Stimulated activated CD8-positive, alpha-beta memory T cell treated with anti-CD3 and anti-CD28 coated beads, Interleukin-7, amount 100 ng/mL, for 4 hours (primary cell): ENCODE data around the gene HNRNPAB.
A peak's percentile ranks its signal among the peaks of the same experiment; 100 is the strongest.

Experiments
- DNase-seq, 2 donors: peaks; one replicate each; pipeline ENCODE4 v3.0.0-alpha.2; 2020; ENCODE audit warnings: low read depth in 2 of 2

HNRNPAB gene

DNA sequence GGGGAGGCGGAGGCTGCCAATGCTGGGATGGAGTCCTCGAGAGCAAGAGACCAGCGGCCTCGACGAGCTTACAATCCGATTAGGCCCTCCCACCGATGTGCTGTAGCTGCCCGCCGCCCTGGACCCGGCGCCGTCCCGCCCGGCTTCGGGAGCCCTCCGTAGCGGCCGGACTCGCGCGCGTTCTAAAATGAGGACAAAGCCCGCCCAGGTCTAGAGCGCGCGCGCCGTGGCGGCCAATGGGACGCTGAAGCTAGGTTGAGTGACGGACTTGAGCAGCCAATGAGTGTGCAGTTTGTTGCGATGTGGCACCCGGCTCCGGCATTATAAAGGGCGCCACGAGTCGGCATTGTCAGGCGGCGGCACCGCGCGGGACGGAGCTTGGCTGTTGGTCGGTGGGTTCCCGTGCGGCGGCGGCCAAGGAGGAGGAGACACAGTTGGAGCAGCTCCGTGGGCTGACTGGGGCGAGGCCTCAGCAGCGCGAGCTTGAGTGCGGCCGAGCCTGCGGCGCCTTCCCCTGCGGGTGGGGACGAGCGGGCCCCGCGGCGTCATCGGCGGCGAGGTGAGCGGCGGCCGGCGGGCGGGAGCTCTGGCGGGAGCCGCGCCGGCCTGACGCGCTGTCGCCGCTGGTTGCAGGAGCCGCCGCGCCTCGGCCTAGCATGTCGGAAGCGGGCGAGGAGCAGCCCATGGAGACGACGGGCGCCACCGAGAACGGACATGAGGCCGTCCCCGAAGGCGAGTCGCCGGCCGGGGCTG lies at the start of gene HNRNPAB:
HNRNPAB (plus strand) TSS at position 352 of the 753 bp plus-strand sequence; CDS start at position 657, 305 bp downstream.
- peak; percentile 92 to 94 for DNase-seq

DNA sequence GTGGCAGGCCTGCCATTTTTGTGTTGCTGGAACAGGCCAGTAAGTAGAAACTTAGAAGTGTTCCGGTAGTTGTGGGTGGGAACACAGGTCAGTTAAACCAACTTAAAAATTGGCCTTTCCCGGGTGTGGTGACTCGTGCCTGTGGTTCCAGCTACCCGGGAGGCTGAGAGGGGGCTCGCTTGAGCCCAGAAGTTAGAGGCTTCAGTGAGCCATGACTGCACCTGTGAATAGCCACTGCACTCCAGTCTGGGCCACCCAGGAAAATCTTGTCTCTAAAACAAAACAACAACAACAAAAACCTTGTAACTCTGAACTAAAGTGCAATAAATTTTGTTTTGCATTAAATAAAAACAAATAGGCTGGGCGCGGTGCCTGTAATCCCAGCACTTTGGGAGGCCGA lies 49.3 kb upstream of the HNRNPAB start:
- DNase-seq = no peak

DNA sequence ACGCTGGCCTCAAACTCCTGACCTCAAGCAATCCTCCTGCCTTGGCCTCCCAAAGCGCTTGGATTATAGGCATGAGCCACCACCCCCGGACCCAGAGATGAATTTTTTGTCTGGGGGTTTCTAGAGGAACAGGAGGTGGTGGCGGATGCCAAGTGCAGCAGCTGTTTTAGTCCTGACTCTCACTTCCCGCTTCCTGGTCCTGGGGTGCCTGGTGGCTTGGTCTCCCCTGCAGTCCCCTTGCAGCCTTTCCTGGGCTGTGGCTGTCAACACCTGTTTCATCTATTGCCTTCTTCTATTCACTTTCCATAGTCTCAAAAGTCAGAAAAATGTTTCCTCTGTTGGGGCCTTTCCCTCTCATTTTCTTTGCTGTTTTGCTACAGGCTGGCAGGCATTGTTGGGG lies 44.2 kb upstream of the HNRNPAB start:
- DNase-seq = no peak

DNA sequence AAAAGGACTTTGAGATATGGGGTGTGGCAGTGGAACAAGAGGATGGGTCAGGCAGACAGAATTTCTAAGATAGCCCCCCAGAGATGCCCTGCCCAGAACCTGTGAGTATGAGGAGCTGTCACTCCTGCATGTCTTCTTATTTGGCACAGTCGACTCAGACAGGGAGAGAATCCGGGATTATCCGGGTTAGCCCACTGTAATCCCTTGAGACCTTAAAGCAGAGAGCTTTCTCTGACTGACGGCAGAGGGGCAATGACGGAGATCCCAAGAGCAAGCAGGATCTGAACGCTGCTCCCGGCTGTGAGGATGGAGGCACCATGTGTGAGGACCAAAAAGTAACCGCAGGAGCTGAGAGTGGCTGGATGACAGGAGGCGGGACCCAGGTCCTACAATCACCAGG lies 41.9 kb upstream of the HNRNPAB start:
- DNase-seq = no peak

DNA sequence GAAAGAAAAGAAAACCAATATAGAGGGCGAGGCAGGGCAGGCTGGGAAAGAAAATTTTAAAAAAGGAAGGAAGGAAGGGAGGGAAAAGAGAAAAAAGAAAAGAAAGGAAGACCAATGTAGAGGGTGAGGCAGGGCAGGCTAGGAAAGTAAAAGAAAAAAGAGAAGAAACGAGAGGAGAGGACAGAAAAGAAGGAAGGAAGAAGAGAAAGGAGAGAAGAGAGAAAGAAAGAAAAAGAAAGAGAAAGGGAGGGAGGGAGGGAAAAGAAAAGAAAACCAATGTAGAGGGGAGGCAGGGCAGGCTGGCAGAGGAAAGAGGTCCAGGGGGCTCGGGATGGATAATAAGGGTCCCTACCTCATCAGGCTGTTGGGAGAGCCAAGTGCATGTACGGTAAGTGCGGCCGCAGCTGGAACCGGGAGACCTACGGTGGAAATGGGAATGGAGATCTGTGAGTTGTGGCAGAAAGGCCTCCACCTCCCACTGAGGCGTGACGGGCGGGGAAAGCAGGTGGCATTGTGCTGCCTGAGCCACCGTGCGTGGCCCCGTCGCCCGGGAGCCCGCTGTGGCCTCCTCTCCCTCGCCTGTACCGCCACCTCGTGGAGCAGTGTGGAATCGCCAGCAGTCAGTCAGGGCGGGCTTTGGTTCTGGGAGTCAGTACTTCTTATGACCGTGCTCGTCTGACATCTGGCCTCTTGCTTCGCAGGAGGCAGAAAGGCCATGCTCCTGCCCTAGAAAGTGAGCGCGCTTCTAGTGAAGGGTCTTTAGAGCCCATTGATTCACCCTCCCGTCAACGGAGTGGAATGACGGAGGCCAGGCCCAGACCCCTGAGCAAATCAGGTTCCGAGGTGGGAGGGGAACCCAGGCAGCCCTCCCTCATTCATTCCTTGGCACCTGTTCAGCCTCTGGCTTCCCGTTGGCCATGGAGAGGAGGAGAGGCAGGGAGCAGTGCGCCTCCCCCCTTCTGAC lies 40.3 kb upstream of the HNRNPAB start:
- peak; percentile 78 to 86 for DNase-seq

DNA sequence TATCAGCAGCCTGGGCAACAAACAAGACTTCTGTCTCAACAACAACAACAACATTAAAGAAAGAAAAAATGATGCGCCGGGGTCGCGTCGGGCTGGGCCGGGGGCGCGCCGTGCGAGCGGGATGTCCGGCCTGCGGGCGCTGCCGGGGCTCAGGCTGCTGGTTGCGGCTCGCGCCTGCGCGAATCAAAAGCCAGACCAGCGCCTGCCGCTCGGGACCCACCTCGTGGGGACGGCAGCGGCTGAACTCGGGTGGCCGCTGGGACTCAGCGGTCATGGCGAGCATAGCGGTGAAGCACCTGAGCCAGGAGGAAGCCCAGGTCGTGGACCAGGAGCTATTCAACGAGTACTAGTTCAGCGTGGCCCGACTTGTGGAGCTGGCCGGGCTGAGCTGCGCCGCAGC lies 38.8 kb upstream of the HNRNPAB start:
- no peak for DNase-seq

DNA sequence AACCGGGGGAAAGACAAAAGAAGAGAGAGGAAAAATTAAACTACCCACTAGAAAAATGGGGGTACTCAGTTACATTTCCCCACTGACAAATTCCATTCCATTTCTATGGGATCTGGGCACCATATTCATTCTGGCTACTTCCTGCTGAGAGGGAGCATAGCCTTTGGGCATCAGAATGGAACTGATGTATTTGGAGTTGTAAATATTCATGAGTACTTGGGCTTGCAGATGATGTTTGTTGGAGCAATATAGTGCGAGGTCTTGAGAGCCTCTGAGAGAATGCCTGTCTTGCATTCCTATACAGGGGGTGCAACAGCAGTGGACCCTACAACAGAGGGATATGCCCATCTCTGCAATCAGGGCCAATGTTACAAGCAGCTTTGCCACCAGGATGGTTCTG lies 33.9 kb upstream of the HNRNPAB start:
- DNase-seq = no peak

DNA sequence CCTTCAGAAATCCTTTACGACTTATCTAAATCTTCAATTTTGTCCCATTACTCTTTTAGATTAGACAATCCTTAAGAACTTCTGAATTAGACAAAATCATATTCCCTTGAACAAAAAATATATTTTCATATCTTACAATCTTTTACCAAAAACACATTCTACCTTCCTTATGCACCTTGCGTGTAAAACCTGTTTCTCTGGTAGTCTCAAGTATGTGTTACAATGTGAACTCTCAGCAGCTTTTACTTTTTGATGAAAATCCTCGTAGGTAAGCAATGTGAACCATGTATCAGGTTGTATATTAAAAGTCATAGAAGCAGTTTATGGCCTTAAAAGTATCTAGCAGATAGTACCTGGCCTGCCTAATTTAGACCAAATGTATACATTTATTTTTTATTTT lies 29.9 kb upstream of the HNRNPAB start:
- no peak for DNase-seq

DNA sequence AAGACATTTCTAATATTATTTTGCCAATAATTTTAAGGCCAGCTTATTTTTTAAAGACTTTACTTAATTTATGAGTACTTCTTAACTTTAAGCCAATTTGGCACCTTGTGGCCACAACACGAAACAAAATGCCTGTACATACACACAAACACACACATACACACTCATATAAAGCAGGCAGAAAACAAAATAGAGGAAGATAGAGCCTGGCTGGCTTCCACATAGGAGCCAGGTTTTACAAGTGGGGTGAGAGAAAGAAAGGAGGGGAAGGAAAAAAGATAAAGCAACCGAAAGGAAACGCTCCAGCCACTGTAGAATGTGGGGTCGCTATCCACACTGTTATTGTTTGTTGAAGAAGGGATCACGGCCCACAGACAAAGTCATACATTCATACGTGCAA lies 27.5 kb upstream of the HNRNPAB start:
- DNase-seq = no peak

DNA sequence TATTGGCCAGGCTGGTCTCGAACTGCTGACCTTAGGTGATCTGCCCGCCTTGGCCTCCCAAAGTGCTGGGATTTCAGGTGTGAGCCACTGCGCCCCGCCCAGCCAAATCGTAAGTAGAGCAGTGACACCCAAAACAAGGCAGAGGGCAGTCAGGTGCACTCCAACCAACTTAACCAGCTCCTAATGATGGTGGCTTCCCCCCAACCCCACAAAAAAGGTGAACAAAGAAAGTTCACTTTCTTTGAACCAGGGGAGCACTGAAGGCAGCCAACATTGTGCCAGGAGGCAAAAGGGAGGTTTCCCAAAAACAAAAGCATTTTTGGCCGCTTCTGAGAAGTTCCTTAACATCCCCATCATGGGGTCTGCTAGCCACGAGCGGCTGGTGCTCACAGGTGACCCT lies 26.8 kb upstream of the HNRNPAB start:
- DNase-seq = no peak

DNA sequence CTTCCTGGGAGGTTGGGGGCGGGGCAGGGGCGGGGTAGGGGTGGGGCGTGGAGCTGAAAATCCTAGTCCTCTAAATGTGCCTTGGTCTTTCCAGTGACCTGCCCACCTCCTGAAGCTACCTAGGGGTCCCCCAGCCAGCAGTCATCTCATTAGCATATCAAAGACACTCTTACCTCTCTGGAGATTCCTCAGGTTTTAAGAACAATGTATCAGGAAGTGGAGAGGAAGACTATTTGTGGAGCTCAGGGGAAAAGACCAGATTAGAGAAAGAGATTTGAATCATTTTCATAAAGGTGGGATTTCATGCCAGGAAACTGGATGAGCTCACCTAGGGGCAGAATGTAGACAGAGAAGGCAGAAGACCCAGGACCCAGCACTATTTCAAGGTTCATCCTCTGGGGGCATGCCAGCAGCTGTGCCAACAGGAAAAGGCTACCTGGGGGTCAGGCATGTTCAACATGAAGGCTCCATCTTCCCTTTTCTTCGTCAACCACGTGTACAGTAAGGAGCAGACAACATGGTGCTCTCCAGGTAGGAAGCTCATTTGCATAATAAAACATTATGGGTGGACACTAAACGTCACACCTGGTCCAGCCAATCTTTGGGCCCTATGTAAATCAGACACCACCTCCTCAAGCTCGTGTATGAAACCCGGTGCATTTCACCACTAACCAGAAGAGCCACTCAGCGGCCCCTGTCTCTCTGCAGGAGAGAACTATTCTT lies 24.0 kb upstream of the HNRNPAB start:
- no peak for DNase-seq

DNA sequence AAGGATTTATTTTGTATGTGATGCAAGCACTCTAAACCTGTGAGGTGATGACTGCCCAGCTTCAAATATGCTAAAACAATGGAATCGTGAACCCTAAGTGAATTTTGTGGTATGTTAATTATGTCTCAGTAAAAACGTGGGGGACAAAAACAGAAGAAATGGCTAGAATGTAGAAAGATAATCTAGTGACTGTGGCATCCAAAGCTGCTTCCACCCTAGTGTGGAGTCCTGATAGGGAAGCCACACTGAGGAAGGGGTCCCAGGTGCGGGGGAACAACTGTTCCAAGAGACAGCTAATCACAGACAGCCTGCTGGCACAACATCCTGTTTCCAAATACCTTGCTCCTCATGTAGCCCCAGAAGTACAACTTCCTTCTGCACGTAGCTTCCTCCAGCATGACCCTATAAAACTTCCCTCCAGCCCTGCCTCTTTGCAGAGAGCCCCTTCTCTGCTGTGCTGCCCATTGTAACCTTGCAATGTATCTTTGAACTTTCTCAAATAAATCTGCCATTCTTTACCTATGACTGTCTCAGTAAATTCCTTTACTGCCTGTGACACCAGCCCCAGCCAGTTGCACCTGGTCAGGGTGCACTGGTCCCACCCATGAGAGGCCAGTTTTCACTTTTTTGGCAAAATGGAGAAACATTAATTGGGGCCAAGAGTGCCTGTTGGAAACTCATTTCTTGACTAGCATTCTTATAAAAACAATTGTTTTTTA lies 22.0 kb upstream of the HNRNPAB start:
- DNase-seq = no peak

DNA sequence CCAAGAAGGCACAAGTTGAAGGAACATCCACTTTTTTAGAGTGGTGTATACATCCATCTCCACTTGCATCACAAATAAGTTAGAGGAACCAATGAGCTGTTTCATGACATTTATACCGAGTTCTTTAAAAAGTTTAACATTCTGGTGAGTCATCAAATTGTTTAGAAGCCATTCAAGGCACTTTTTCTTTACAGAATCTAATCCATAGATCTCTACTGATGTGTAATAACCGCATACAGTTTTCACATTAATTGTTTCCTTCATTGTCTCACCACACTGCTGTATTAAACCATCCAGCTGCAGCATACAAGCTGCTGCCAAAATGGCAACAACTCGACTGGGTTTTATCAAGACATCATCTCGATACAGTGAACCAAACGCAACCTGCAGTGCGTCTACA lies 17.9 kb upstream of the HNRNPAB start:
- DNase-seq = no peak

DNA sequence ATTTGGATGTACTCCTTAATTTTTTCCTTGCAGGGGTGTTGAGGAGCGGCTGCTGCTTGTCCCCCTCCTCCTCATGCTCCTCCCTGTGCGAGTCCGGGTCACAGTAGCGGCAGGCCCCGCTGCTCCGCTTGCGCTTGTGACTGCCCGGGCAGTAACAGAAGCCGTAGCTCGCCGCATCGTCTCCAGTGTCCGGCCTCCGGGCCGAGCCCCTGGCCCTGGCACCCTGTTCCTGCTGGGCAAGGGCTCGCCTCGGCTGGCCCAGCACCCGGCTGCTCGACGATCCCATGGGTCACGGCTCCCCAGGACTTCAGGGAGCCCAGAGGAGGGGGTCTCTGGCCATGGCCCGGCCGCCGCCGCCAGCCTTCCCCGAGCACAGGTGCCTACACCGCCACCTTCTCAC lies 17.3 kb upstream of the HNRNPAB start, which contains the start of gene GMCL2:
GMCL2 (minus strand) TSS at position 358 of the 400 bp plus-strand sequence; CDS start at position 286, 72 bp downstream.
- no peak for DNase-seq

DNA sequence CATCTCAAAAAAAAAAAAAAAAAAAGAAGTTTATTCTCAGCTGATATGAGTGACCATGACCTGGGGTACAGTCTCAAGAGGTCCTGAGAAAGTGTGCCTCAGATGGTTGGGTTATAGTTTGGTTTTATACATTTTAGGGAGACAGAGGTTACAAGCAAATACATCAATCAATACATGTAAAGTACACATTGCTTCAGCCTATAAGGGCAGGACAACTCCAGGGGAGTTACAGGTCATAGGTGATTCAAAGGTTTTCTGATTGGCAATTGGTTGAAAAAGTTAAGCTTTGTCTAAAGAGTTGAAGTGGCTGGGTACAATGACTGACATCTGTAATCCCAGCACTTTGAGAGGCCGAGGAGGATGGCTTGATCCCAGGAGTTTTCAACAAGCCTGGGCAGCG lies 14.9 kb upstream of the HNRNPAB start:
- no peak for DNase-seq

DNA sequence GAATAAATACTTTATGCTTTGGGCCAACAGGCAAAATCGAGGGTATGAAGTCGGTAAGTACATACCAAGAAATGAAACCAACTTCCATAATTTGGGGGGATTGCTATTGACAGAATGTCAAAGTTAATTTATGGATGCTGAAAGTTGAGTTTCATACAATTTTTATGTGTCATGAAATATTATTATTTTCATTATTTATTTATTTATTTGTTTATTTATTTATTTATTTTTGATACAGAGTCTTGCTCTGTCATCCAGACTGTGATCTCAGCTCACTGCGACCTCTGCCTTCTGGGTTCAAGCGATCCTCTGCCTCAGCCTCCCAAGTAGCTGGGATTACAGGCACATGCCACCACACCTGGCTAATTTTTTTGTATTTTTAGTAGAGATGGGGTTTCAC lies 12.7 kb upstream of the HNRNPAB start:
- no peak for DNase-seq

DNA sequence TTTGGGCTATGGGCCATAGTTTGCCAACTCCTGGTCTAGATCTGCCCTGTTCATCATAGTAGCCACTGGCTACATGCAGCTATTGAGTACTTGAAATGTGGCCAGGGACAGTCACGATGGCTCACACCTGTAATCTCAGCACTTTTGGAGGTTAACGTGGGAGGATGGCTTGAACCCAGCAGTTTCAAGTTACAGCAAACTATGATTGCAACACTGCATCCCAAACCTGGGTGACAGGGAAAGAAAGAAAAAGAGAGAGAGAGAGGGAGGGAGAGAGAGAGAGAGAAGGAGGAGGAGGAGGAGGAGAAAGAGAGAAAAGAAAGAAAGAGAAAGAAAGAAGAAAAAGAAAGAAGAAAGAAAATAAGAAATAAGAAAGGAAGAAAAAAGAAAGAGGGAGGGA lies 12.1 kb upstream of the HNRNPAB start:
- no peak for DNase-seq

DNA sequence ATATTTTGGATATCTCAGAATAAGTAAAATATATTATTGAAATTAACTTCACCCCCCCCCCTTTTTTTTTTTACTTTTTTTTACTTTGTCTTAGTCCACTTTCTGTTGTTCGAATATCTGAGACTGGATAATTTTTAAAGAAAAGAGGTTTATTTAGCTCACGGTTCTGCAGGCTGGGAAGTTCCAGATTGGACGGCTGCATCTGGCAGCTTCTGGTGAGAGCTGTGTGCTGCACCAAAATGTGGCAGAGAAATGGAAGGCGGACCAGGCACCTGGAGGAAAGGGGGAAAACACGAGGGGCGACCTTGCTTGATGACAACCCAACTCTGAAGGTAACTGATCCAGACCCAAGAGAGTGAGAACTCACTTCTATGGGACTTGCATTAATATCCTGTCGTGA lies 11.5 kb upstream of the HNRNPAB start:
- DNase-seq = no peak

DNA sequence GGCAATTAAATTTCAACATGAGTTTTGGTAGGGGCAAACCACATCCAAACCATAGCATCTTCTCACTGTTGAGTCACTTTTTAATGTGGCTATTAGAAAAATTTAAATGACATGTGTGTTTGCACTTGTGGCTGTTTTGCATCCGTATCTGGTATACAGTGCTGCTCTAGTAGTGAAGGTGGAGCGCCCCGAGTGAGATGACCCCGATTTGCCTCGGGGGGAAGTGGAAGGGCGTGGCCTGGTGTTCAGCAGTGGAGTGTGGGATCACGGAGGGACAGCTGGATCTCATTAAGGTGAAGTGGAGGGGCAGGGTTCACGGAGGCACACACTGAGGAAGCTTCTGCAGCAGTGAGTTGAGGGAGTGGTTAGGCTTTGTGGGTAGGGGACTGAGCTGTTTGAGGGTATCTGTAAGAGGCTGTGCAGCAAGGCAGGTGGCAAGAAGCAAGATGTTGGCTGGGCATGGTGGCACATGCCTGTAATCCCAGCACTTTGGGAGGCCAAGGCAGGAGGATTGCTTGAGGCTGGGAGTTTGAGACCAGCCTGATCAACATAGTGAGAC lies 11.0 kb upstream of the HNRNPAB start:
- no peak for DNase-seq

DNA sequence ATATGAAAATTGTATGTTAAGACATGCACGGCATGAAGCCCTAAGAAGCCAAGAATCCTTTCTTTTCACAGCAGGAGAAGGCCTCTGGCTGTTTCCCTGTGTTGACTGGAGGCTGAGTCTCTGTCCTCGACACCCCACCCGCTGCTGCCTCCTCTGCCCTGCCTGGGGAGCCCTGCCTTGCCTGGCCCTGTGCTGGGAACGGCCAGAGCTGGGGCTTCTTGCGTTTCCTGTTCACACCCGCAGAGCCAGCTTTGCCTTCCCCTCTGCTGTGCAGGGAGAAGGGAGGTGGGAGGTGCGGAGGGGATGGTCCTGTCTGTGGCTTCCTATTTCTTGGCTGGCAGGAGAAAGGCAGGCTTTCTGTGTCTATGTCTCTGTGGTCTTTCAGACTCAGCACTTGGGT lies 10.3 kb upstream of the HNRNPAB start:
- no peak for DNase-seq

DNA sequence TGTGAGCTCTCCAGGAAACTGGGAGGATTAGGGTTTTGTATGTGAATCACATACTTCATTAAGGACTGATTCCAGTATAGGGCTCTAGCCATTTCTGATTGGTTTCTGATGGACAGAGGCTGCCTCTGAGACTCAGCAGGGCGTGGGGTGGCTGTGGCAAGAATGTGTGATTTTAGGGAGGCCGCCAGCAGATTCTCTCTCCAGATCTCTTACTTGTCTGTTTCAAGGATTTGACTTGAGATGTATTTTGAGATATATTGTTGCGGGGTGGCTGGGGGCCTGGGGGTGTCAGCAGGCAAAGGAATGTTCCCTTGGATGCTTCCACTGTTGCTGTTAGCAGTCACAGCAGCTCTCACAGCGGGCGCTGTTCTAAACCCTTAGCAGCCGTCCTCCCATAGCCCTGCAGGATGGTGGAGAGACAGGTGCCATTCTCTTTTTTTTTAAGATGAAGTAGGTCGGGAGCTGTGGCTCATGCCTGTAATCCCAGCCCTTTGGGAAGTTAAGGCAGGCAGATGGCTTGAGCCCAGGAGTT lies 8.0 kb upstream of the HNRNPAB start:
- no peak for DNase-seq
